Upper lobe of left lung (tissue), 6 donors: ENCODE data around the gene GET4. TPM values are rescaled to one million over a fixed set of nuclear protein-coding genes. Genes with fewer than 3 reads are reported as not detected.

Experiments used
- ATAC-seq, 2 donors: fragments of 200-7000 bp; cut with Tn5 transposase; one replicate each; pipeline ENCODE4 v1.9.1; 2022; ENCODE audit warnings: mild to moderate bottlenecking in 2 of 2, moderate library complexity in 2 of 2; ENCODE audit not compliant: low FRiP score in 2 of 2
- DNase-seq, 2 donors: peaks; one replicate each; pipeline ENCODE4 v3.0.0-alpha.2; 2019 to 2020
- H3K27ac ChIP-seq, 4 donors: fragments of 200-600 bp; sonication (generic); one replicate each; pipeline ENCODE4 v1.5.1; 2016 to 2019
- H3K27me3 ChIP-seq, 4 donors: fragments of 200-600 bp; sonication (generic); one replicate each; pipeline ENCODE4 v1.5.1; 2017 to 2019
- H3K36me3 ChIP-seq, 4 donors: fragments of 200-600 bp; sonication (generic); one replicate each; pipeline ENCODE4 v1.5.1; 2016 to 2019
- H3K4me1 ChIP-seq, 4 donors: fragments of 200-600 bp; sonication (generic); one replicate each; pipeline ENCODE4 v1.5.1; 2018 to 2019
- H3K4me3 ChIP-seq, 4 donors: fragments of 200-600 bp; sonication (generic); one replicate each; pipeline ENCODE4 v1.5.1; 2017 to 2019; ENCODE audit warnings: mild to moderate bottlenecking in 2 of 4, moderate library complexity in 1 of 4
- H3K9me3 ChIP-seq, 4 donors: fragments of 200-600 bp; sonication (generic); one replicate each; pipeline ENCODE4 v1.5.1; 2018 to 2019
- EP300 ChIP-seq, 4 donors: sonication (generic); formaldehyde crosslinking; IDR thresholded peaks; one replicate each; pipeline ENCODE4 v1.5.1; 2017; ENCODE audit warnings: antibody characterized with exemption in 4 of 4, control low read depth in 2 of 4
- POLR2A ChIP-seq, 4 donors: fragments of 450-650 bp; IDR thresholded peaks; one replicate each; pipeline ENCODE4 v1.5.1; 2016 to 2017; ENCODE audit warnings: antibody characterized with exemption in 4 of 4, mild to moderate bottlenecking in 2 of 4
- POLR2AphosphoS5 ChIP-seq, 2 donors: sonication (generic); formaldehyde crosslinking; IDR thresholded peaks; one replicate each; pipeline ENCODE4 v1.5.1; 2017; ENCODE audit warnings: antibody characterized with exemption in 2 of 2
- WGBS, 2 donors: methylation state at CpG; one replicate each; pipeline ENCODE4 v1.1.5; 2017 to 2018; 5-methylcytosine and 5-hydroxymethylcytosine counted together
- total RNA-seq, 6 donors: library from RNA; depleted of rRNA in 4 of 6; stranded (reverse); fragments of >200 nt in 4 of 6; gene quantifications; one replicate each; pipeline versions ENCODE4 v1.1.0 to v1.2.1, GENCODE V29; 2016 to 2021
- TF ChIP-seq, protein P1 (sequence below), 6 experiments: fragments of 450-650 bp in 4 of 6; fragments of 200-600 bp in 2 of 6; sonication (generic) in 2 of 6; IDR thresholded peaks; one replicate each; pipeline ENCODE4 v1.5.1; 2016 to 2019; ENCODE audit warnings: antibody characterized with exemption in 6 of 6
- donor health status: DM: no; HTN: no; CAD: no; lungs with moderate emphysema.
- donor health status: DM: no; HTN: yes; CAD: no; lungs with severe emphysema.

Gene GET4
- total RNA-seq, 6 donors from 2014 or later = 26.0 to 82.6 (median 40.8) TPM

DNA sequence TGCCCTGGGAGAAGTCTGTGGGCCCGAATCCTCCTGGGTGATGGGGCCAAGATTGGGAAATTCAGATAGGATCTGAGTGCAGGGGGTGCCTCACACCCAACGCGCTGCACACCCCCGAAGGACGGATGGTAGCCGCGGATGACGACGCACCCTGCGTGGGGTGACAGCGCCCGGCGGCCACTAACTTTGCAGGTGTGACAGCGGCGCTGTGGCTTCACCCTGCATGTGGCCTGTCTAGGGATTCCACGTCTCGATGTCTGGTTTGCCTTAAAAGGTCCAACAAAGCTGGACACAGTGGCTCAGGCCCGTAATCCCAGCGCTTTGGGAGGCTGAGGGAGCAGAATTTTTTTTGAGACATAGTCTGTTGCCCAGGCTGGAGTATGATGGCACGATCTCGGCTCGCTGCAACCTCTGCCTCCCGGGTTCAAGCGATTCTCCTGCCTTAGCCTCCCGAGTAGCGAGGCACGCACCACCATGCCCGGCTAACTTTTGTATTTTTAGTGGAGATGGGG, 59.6 kb downstream of the GET4 start:
- ATAC-seq (peak in 1 of 2 donors; percentile 7), DNase-seq (peak in 1 of 2 donors; percentile 68)
- WGBS, 2 donors = 94% methylated on average over 11 to 28 of the region's 28 CpGs
- Histone ChIP-seq H3K4me1 (no peaks in the 10 kb centered on the region), H3K36me3 (peaks cover 0 to 15% (median 1%) of the 10 kb centered on the region in 4 donors), H3K27ac (no peak overlapping the region), H3K4me3 (no peak overlapping the region), H3K9me3 (peaks cover 0 to 2% (median 0%) of the 10 kb centered on the region in 4 donors), H3K27me3 (no peaks in the 10 kb centered on the region)
- TF ChIP-seq EP300 (IDR thresholded peaks at IDR 0.05) (no peak), POLR2AphosphoS5 (IDR thresholded peaks at IDR 0.05) (no peak), POLR2A (IDR thresholded peaks at IDR 0.05) (no peak)
- TF ChIP-seq, protein P1, sequence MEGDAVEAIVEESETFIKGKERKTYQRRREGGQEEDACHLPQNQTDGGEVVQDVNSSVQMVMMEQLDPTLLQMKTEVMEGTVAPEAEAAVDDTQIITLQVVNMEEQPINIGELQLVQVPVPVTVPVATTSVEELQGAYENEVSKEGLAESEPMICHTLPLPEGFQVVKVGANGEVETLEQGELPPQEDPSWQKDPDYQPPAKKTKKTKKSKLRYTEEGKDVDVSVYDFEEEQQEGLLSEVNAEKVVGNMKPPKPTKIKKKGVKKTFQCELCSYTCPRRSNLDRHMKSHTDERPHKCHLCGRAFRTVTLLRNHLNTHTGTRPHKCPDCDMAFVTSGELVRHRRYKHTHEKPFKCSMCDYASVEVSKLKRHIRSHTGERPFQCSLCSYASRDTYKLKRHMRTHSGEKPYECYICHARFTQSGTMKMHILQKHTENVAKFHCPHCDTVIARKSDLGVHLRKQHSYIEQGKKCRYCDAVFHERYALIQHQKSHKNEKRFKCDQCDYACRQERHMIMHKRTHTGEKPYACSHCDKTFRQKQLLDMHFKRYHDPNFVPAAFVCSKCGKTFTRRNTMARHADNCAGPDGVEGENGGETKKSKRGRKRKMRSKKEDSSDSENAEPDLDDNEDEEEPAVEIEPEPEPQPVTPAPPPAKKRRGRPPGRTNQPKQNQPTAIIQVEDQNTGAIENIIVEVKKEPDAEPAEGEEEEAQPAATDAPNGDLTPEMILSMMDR (IDR thresholded peaks at IDR 0.05) = no peak

DNA sequence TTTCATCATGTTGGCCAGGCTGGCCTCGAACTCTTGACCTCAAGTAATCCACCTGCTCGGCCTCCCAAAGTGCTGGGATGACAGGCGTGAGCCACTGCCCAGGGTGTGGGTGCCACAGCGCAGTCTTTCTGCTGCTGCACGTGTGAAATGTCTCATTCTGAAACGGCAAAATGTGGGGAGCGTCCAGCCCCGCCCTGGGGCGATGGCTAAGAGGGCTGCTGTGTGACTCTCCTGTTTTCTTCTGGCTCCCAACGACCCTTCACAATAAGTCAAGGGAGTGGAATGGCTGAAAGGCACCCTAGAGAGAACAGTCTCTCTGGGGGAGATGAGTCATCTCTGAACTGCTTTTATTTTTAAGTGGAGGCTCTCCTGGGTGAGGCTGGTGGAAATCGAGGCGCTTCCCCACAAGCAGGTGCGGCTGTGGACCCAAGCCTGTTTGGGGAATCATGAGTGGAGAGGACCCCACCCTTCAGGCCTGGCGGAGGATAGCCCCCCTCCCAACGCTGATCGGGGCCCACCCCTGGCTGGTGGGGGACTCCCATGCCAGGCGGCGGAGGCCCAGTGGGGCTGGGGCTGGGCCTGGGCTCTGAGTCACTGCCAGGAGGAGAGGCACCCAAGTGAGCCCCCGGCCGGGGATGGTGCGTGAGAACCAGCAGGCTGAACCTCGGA, 60.2 kb downstream of the GET4 start:
- TF ChIP-seq EP300 (IDR thresholded peaks at IDR 0.05) (no peak), POLR2A (IDR thresholded peaks at IDR 0.05) (no peak), POLR2AphosphoS5 (IDR thresholded peaks at IDR 0.05) (no peak)
- TF ChIP-seq, protein P1 (IDR thresholded peaks at IDR 0.05) = no peak
- Histone ChIP-seq H3K27ac (no peak overlapping the region), H3K4me3 (no peak overlapping the region), H3K36me3 (peaks cover 0 to 15% (median 1%) of the 10 kb centered on the region in 4 donors), H3K27me3 (no peaks in the 10 kb centered on the region), H3K9me3 (peaks cover 0 to 5% (median 0%) of the 10 kb centered on the region in 4 donors), H3K4me1 (no peaks in the 10 kb centered on the region)
- peak in 1 of 2 donors; percentile 71 for DNase-seq
- no peak for ATAC-seq
- WGBS, 2 donors = 72 to 77% methylated on average over 21 to 22 of the region's 22 CpGs

- TF ChIP-seq, protein P1 (IDR thresholded peaks at IDR 0.05) = no peak
- no peak for TF ChIP-seq POLR2AphosphoS5 (IDR thresholded peaks at IDR 0.05)
- no peak for TF ChIP-seq POLR2A (IDR thresholded peaks at IDR 0.05)
- no peak for TF ChIP-seq EP300 (IDR thresholded peaks at IDR 0.05)
- 92 to 94% methylated on average over 13 to 16 of the region's 16 CpGs for WGBS, 2 donors
- no peak for ATAC-seq
Observed at GRCh38 chr7:937856-938484, 61.6 kb downstream of the GET4 start.

DNA sequence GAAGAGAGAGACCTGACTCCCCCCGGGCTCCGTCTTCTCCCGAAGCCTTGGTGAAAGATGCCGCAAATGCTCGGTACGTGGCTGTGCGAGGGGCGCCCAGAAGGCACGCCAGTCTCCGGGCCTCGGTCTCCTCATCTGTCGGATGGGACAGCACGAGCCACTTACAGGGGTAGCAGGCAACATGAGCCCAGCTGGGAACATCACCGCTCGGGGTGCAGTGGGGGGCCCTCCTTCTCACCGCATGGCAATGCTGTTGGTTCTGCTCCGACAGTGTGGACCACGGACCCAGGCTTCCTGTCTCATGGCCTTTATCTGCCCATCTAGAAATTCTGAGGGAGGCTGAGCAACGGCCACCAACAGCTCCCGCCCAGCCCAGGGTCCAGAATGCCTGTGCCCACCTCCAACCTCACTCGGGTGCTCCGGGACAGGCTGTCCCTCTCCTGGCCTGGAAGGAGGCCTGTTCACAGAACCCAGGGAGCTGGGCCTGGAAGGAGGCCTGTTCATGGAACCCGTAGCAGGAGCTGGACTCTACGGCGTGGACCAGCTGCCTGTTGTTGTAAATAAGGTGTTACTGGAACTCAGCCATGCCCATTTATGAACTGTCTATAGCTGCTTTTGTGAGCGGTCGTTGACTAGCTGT, 62.3 kb downstream of the GET4 start:
- Histone ChIP-seq H3K36me3 (peaks cover 0 to 15% (median 1%) of the 10 kb centered on the region in 4 donors), H3K27me3 (no peaks in the 10 kb centered on the region), H3K4me3 (no peak overlapping the region), H3K4me1 (no peaks in the 10 kb centered on the region), H3K9me3 (peaks cover 0 to 5% (median 0%) of the 10 kb centered on the region in 4 donors), H3K27ac (no peak overlapping the region)
- 85 to 91% methylated on average over 16 to 24 of the region's 27 CpGs for WGBS, 2 donors
- ATAC-seq (no peak), DNase-seq (peak in 1 of 2 donors; percentile 50)
- no peak for TF ChIP-seq POLR2AphosphoS5 (IDR thresholded peaks at IDR 0.05)
- TF ChIP-seq, protein P1 (IDR thresholded peaks at IDR 0.05) = no peak
- TF ChIP-seq POLR2A (IDR thresholded peaks at IDR 0.05) = no peak
- TF ChIP-seq EP300 (IDR thresholded peaks at IDR 0.05) = no peak

More at GRCh38 chr7:937856-938484, 61.6 kb downstream of the GET4 start:
- Histone ChIP-seq H3K27me3 (no peaks in the 10 kb centered on the region), H3K4me1 (no peaks in the 10 kb centered on the region), H3K36me3 (peaks cover 0 to 15% (median 1%) of the 10 kb centered on the region in 4 donors), H3K27ac (no peak overlapping the region), H3K4me3 (no peak overlapping the region), H3K9me3 (peaks cover 0 to 5% (median 0%) of the 10 kb centered on the region in 4 donors)
- DNase-seq = no peak
